NCI-H226 (cell line): Measurements from ENCODE around the gene CHST12.
"Not testable (repeated sequence)": the region's sequence is repeated elsewhere in the genome, so short reads cannot be mapped to it uniquely, and the experiment has no call there.

Experiments used
- DNase-seq: peaks from one replicate; pipeline ENCODE4 v3.0.0-alpha.2; 2015

The CHST12 gene

DNA sequence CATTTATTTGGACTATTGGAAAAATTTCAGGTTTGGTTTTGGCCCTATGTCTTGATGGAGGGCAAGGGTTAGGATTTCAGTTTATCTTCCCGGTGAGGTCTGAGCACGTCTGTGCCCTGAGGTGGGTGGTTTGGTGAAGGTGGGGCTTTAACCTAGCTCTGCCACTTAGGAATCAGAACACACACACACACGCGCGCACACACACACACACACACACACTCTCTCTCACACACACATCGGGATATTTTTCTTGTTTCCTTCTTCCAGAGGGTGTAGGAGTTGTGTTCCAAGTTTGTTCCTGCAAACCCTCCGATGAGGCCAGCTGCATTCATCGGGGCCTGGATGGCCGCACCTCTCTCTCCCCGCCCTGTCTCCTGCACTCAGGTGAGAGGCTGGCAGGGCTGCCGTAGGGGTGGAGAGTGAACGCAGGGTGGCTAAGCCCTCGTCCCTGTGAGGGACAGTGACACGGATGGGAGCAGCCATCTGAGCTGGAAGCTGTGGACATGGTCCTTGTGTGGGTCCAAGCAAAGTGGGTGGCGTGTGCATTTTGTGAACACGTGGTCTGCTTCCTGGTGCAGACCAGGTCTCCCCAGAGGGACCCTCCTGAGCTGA, 34.2 kb downstream of the CHST12 start:
- DNase-seq: no peak

DNA sequence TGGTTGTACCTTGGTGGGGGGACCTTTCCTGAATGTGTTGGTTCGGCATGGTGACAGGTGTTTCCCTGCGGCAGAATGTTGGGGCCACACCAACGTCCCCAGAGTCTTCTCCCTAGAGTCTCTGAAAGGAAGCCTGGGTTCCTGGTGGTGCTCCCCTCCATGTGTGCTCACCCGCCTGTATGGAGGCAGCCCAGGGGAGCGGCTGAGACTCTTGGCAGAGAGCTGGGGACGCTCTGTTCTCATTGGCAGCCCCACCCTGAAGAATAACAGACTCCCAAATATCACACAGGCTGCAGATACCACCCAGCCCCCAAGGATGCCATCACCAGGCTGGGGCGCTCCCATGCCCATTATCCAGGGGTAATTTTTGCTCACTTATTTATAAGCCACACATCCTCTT, 34.8 kb downstream of the CHST12 start:
- DNase-seq: no peak

DNA sequence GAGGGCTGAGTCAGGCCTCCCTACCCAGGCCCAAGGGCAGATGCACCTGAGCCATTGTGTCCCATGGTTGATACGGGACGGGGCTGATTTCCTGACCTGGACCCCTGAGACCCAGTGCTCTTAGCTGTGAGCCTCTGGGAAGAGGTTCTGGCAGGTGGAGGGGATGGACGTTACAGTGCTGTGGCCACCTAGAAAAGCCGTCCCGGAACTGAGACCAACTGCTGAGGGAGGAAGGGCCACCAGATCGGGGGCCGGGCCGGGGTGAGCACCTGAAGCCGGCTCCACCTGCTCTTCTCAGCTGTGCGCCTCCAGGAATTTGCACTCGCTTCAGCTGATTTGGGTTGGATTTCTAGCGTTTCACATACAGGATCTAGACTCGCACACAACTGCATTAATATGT, 35.4 kb downstream of the CHST12 start:
- DNase-seq: no peak

DNA sequence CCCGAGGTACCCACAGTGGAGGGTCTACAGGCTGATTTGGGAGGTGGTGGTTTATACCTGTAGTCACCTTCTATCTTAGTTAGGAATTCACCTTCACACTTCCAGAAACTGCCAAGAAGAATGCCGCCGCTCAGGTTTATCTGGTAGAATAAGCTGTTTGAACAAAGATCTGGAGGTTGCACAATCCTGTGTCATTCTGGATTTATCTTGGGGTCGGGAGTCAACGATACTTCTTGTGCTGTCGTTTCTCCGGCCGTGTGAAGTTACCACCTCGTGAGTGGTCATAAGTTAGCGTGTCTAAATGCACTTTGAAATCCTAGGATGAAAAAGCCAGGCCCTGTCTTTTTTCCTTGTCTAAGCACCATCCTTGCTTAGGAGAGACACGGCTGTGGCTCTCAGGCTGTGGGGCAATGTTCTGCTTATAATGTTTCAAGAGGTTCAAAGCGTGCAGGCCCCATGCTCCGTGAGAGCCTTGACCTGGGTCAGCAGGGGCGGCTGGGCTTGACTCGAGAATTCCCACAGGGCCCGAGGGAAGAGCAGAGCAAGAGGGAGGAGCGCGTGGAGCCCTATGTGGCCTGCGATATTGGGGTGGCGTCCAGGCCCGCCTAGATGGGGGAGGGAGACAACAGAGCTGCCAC, 37.3 kb downstream of the CHST12 start:
- no peak for DNase-seq

DNA sequence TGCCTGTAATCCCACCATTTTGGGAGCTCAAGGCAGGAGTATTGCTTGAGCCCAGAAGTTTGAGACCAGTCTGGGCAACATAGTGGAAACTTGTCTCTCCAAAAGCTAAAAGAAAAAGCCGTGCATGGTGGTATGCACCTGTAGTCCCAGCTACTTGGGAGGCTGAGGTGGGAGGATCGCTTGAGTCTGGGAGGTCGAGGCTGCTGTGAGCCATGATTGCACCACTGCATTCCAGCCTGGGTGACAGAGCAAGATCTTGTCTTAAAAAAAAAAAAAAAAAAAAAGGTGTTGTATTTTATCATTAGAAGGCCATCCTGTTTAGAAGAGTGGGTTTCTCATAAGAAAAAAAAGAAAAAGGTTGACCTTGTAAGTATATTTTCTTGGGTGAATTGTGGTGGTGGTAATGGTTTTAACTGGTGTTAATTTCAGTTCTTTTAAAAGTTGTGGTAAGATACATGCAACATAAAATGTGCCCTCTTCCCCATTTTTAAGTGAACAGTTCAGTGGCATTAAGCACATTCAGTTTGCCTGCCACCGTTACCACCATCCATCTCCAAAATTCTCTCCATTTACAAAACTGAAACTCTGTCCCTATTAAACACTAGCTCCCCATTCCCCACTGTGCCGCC, 38.1 kb downstream of the CHST12 start:
- no peak for DNase-seq

DNA sequence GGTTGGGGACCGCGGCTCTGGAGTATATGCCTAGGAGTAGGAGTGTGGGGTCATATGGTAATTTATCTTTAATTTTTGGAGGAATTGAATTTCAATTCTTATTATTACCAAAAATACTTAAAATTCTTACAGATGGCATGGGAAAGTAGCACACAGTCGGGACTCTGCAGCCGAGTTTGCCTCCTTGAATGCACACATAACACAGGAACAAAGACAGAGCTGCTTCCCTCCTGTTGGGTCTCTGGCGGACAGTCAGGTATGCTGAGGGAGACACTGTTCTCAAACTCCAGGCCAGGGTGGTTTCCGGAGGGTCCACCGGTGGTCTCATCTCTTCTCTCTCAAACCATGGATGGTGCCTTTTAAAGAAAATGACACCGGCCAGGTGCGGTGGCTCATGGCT, 40.1 kb downstream of the CHST12 start:
- DNase-seq: no peak

DNA sequence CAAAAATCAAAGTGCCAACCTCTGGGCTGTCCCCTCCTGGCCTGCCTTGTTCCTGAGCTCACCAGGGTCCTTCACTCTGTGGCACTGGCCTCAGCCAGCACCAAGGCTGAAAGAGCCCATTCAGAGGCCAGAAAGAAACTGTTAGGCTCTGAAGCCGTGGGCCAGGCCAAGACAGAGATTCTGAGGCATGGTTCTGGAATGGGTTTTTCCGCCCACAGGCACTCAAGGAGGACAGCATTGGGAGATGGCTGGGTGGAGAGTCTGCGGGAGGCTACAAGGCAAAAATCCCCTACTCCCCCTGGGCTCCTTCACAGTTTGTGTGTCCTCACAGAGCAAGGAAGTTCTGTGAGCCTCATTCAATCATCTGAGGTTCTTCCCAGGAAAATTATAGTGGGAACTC, 41.1 kb downstream of the CHST12 start:
- DNase-seq: peak; percentile 75

DNA sequence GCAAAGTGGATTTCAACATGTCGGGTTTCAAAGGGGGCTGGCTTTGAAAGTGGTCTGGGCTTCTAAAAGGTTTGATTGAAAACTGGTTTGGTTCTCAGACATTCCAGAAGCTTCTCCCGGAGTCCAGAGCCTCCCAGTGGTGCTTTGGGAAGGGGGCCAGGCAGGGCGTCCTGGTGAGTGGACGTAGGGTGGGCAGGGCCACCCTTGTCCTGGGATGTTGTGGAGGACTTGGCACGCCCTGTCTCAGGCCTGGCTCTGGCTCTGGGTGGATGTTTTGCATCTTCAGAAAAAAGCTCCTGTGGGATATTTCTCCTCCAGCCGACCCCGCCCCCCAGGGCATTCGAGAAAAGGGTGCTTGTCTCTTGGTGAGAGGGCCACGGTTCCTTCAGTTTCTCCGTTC, 41.6 kb downstream of the CHST12 start:
- DNase-seq: no peak

DNA sequence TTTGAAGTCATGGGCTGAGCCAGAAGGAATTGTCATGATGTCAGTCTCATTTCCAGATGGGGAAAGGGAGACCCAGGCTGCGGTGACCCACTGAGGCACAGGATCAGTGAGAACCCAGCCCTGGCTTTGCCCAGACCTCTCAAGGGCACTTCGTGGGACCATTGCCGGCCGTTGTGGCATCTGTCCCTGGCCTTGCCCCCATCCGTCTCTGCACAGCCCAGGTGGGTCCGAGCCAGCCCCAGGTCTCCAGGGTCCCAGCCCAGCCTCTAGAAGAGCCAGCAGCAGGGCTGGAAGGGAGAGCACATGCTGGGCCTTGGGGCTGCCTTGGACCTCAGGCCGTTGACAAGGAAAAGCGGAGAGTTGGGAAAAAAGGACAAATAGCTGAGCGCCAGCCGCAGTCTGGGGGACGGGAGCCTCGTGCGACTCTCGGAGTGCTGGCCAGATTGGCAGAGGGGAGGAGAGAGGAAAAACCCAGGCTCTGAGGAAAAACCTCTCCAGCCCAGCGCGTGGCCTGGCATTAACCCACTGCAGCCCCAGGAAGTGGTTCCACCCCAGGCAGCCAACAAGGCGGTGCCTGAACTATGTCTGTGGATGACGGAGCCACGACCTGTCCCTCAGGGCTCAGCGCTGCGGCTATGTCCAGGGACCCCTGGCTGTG, 42.6 kb downstream of the CHST12 start:
- DNase-seq: no peak

DNA sequence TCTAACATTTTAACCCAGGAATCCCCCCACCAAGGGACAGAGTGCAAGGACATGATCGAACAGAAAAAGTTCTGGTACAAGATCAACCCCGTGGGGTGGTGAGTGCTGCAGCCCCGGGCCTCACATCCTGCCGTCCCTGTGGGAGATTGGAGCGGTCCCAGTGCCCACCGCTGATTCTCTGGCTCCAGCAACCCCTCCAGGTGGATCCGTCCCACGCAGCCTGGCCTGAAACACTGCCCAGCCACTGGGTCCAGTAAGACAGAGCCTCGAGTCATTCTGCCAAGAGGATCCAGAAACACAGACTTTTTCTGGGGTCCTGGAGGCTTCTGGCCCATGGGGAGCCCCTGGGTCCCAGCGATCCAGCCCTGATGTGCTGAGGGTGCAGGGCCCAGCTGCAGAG, 43.3 kb downstream of the CHST12 start:
- DNase-seq: no peak

DNA sequence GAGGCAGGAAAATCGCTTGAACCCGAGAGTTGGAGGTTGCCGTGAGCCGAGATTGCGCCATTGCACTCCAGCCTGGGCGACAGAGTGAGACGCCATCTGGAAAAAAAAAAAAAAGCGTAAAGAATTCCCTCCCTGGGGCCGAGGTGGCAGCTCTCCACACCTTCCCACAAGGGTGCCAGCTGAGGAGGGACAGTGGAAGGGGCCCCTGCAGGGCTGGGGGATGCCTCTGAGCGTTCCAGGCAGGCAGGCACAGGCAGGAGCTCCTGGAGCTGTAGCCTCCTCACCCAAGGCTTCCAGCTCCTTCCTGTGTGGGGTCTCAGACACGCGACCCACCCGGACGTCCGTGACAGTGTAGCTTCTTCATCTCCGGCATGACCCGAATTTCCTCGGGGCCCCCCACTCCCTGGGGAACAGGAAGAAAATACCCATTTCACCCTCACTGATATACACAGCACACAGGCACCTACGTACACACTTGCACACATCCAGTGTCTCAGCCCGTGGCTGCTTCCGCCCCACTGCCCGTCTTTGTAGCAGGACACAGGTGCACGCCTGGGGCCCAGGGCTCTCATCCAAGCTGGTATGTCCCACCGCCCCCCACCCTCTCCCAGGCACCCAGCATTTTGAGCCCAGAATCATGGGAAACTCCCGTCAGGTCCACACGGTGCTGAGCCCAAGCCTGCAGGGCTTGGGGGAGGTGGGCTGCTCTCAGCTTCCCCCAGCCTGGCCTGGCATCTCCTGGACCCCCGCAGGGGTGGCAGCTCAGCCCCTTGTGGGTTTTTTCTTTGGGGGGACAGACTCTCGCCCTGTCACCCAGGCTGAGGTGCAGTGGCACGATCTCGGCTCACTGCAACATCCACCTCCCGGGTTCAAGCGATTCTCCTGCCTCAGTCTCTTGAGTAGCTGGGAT, 47.0 kb downstream of the CHST12 start:
- DNase-seq: no peak

DNA sequence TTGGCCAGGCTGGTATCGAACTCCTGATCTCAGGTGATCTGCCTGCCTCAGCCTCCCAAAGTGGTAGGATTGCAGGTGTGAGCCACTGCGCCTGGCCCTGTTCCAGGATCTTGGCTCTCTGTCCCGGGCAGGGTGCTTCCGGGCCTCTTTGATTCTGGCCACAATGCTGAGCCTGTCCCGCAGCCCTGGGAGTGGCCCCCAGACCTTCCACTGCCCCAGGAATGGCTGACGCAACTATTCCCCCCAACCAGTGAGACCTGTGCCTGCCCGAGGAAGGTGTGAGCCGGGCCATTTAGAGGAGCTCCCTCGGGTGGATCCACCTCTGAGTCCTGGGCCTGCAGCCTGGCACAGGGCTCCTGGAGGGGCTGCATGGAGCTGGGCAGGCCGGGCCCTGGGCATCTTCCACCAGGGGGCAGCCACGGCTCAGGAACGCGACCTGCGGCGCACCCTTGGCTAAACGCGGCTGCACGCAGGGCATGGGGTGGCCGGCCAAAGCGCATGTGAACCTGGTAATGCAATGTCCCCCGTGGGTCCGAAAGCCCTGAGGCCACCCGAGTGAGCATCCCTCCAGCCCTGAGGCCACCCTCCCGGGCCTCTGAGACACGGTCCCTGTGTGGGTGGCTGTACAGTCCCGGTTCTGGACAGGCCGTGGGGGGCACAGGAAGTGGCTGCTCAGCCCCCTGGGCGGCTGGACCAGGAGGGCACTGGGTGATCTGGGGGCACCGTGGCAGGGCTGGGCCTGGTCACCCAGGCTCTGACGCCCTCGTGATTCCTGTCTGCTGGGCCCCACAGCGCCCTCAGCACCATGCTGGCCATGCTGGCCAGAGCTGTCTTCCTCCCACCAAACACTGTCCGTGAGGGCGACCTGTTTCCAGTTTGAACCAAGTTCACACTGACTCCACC, 48.0 kb downstream of the CHST12 start:
- peak; percentile 81 for DNase-seq

DNA sequence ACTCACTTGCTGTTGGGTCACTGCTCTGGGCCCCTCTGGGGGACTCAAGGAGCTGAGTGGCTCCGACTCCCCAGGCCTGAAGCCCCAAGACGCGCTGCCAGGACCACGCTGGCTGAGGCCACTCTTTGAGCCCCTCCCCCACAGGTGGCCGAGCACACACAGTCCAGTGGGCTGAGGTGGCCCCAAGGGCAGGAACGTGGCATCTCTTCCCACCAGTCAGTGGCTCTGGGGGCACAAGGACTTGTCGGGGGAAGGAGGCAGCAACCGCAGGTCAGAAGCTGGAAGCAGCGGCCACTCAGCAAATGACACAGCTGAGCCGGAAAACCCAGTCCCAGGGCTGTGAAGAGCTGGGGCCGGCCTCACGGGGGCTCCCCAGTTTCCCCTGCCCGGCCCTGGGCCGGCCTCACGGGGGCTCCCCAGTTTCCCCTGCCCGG, 48.7 kb downstream of the CHST12 start:
- no peak for DNase-seq

DNA sequence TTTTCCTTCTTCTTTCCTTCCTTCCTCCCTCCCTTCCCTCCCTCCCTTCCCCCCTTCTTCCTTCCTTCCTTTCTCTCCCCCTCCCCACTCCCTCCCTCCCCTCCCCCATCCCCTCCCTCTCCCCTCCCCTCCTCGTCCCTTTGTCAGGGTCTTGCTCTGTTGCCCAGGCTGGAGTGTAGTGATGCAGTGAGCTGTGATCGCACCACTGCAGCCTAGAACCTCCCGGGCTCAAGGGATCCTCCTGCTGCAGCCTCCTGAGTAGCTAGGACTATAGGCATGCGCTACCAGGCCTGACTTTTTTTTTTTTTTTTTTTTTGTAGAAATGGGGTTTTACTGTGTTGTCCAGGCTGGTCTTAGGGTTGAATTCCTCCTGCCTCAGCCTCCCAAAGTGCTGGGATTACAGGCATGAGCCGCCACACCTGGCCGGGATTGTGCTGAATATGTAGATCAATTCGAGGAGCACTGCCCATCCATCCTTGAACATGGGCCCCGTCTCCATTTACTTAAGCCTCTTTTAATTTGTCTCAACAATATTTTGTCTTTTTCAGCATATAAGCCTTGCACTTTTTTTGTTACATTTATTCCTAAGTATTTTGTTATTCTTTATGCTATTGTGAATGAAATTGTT, 49.3 kb downstream of the CHST12 start:
- DNase-seq: no peak

DNA sequence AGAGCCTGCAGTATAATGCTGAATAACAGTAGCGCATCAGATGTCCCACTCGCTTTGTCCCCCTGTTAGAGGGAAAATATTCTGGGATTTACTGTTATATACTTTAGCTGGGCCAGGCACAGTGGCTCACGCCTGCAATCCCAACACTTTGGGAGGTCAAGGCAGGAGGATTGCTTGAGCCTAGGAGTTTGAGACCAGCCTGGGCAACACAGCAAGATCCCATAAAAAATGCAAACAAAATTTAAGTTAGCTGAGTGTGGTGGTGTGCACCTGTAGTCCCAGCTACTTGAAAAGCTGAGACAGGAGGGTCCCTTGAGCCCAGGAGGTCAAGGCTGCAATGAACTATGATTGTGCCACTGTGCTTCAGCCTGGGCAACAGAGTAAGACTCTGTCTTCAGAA, 50.4 kb downstream of the CHST12 start:
- not testable (repeated sequence) for DNase-seq

DNA sequence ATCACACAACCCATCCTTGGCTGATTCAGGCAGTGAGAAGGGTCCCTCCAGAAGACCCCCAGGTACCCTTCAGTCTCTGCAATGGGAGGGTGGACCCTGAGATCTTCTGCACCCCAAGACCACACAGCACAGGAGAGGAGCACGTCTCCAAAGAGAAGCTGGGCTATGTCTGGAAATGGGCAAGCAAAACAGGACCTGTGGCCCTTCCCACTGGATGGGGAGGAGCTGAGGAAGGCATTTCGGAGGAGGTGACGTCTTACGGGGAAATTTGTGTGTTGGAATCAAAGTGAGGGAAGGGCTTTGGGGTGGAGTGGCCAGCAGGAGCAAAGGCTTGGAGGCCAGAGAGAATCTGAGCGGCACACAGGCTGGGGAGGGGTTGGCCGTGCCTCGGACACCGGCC, 56.3 kb downstream of the CHST12 start:
- no peak for DNase-seq

DNA sequence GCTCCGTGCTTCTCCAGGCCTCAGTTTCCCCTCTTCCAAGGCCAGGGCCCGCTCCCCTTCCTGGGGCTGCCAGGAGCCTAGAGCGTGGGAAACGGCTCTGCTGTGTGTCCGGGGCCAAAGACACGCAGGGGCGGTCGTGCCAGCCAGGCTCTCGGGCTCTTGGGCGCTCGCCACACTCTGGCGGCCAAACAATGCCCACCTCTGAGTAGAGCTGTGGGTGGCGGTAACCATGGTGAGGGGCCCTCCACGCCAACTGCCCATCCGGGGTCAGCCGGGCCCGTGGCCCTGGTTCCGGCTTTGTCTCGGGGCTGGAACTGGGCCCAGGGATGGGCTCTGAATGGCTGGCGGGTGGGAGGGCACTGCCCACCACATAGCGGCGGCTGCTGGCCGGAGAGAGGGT, 56.8 kb downstream of the CHST12 start:
- no peak for DNase-seq

DNA sequence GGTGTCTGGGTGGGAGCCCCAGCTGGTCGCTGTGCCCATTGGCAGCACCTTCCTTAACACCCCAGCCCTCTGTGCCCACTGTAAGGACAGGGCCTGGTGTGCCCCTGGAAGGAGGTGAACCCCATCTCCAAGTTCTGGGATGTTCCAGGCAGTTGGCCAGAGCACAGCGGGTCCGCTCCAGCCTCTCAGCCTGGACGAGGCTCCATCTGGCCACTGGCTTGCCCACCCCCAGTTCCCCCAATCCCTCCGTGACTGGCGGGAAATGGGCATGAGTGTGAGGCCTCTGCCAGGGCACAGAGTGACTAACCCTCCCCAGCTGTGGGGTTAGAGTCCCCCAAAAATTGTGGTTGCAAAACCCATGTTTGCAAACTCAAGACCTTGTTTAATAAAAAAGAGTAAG, 57.2 kb downstream of the CHST12 start:
- DNase-seq: no peak

DNA sequence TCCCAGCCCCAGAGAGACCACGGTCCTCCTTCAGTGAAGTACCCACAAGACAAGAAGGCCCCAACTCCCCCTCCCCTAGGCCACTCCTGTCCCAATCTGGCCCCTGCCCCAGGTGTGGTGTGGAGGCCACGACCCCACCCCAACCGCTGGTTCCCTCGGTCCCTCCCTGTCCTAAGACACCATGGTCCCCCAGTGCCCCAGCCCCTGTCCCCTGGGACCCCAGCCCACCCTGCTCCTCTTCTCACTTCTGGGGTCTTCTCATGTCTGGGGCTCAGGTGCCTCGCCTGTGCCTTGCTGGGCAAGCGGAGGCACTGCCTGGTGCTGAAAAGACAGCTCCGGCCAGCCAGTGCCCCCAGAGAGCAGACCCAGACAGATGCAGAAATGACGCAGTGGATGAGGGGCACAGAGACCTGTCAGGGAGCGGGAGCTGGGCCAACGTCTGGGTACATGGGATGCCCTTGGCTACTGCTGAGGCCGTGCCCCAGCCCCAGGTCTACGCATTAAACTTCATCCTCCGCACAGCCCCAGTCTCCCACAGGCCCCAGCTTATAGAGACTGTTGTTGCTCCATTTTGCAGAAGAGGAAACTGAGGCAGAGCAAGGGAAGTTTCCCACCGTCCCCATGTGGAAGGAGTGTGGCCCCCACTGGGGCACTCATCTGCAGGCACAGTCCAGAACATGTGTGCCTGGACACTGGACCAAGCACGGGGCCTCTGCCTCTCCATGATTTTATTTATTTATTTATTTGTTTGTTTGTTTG, 58.0 kb downstream of the CHST12 start:
- DNase-seq: no peak

DNA sequence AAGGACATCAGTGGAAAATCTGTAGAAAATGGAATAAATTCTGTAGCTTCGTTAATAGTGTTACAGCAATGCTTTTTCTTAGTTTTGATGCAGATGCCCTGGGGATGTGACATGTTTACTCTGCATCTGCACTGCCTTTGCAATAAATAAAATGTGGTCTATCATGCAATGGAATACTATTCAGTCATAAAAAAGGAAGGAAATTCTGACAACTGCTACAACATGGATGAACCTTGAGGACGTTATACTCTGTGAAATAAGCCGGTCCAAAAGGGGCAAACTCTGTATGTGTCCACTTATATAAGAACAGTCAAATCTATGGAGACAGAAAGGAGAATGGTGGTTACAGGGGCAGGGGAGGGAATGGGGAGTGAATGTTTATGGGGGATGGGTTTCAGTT, 59.3 kb downstream of the CHST12 start:
- no peak for DNase-seq

DNA sequence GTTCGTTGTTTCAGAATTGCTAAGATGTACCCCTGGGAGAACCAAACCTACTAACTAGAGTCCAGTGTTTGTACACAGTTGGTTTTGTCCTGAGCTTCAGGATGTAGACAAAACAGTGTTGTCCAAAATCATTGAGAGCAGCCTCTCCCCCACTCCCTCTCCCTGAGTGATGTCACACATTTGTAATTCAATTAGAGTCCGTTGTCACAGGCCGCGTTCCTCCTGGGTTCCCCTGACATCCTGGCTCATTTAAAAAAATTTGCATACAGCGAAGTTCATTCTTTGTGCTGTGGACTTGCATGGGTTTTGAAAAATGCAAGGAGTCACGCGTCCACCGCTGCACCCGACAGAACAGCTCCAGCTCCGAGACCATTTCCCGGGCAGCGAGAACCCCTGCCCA, 62.5 kb downstream of the CHST12 start:
- DNase-seq: no peak
